HepG2 (cell line): ENCODE measurements around the gene ASB5. TPM values are rescaled to one million over a fixed set of nuclear protein-coding genes. Genes with fewer than 3 reads are reported as not detected.

Experiments used
- ATAC-seq: fragments of 200-7000 bp; cut with Tn5 transposase; 3 replicates; pipeline ENCODE4 v1.9.1; 2020; ENCODE audit warnings: mild to moderate bottlenecking, moderate library complexity
- BruUV-seq: library from RNA; stranded (reverse); fragments of 400-500 nt; replicated peaks from 2 replicates; lab custom pipeline; 2021; lab: Mats Ljungman, UMichigan
- CTCF ChIA-PET: fragments of 300-600 bp; formaldehyde crosslinking; extraction: SDS; loops from one replicate; lab custom pipeline; 2021; ENCODE audit warnings: low total read pairs, inconsistent platforms, low intra/inter-chr PET ratio; lab: Yijun Ruan, JAX
- POLR2A ChIA-PET: fragments of 350-600 bp; sonication (Branson Sonifier 250); formaldehyde crosslinking; loops from one replicate; lab custom pipeline; 2020; ENCODE audit warnings: antibody characterized with exemption, inconsistent platforms; lab: Yijun Ruan, JAX
- DNase-seq: peaks from one replicate; pipeline ENCODE4 v3.0.0-alpha.2; 2015; ENCODE audit warnings: low spot score
- FAIRE-seq: peaks from 3 replicates; lab custom pipeline; 2011; peaks lifted over from hg19 to GRCh38; lab: Jason Lieb, UNC
- H2AFZ ChIP-seq: one replicate; pipeline ENCODE4 v1.6.1; 2011; ENCODE audit warnings: low read length, inconsistent platforms
- H3K27ac ChIP-seq: fragments of 300-600 bp; 3 replicates; pipeline ENCODE4 v1.8.0; 2011; ENCODE audit warnings: mixed run types, mild to moderate bottlenecking, mixed read lengths, low read length, inconsistent platforms; ENCODE audit not compliant: insufficient read depth; ENCODE audit errors: extremely low read length
- H3K27me3 ChIP-seq, 2 experiments: fragments of 200-600 bp in 1 of 2; 2 replicates in 1 of 2; 3 replicates in 1 of 2; pipeline versions ENCODE4 v1.6.0 to v1.8.0; 2011; ENCODE audit warnings: low read length in 2 of 2, mild to moderate bottlenecking in 2 of 2, moderate library complexity in 2 of 2, inconsistent platforms in 1 of 2; ENCODE audit not compliant: insufficient read depth in 2 of 2, control insufficient read depth in 1 of 2
- H3K36me3 ChIP-seq, 2 experiments: fragments of 200-600 bp in 1 of 2; replicated peaks in 1 of 2; 2 replicates in 1 of 2; 3 replicates in 1 of 2; pipeline versions ENCODE4 v1.5.1 to v1.8.0; 2011; ENCODE audit warnings: low read length in 2 of 2, inconsistent platforms in 1 of 2; ENCODE audit not compliant: insufficient read depth in 2 of 2, control insufficient read depth in 1 of 2
- H3K4me1 ChIP-seq: 2 replicates; pipeline ENCODE4 v1.5.1; 2012; ENCODE audit warnings: low read length, inconsistent platforms; ENCODE audit not compliant: insufficient read depth
- H3K4me2 ChIP-seq: 2 replicates; pipeline ENCODE4 v1.6.0; 2011; ENCODE audit warnings: low read depth, low read length, inconsistent platforms
- H3K4me3 ChIP-seq, 3 experiments: fragments of 200-600 bp in 1 of 3; sonication (generic), shearing (Covaris generic) in 1 of 3; replicated peaks in 1 of 3; 2 replicates each; pipeline ENCODE4 v1.5.1; 2011 to 2016; ENCODE audit warnings: low read length in 3 of 3, inconsistent platforms in 2 of 3, low read depth in 2 of 3, mild to moderate bottlenecking in 2 of 3, control low read depth in 1 of 3, mixed read lengths in 1 of 3; ENCODE audit not compliant: insufficient read depth in 1 of 3
- H3K79me2 ChIP-seq: one replicate; pipeline ENCODE4 v1.6.1; 2011; ENCODE audit warnings: low read length, inconsistent platforms; ENCODE audit not compliant: insufficient read depth
- H3K9ac ChIP-seq: 2 replicates; pipeline ENCODE4 v1.6.0; 2011; ENCODE audit warnings: mild to moderate bottlenecking, low read depth, low read length, inconsistent platforms; ENCODE audit not compliant: insufficient read depth
- H3K9me3 ChIP-seq: 2 replicates; pipeline ENCODE4 v1.5.1; 2012; ENCODE audit warnings: mild to moderate bottlenecking, low read length
- H4K20me1 ChIP-seq: 2 replicates; pipeline ENCODE4 v1.6.0; 2011; ENCODE audit warnings: inconsistent platforms, mild to moderate bottlenecking, low read length, moderate library complexity; ENCODE audit not compliant: insufficient read depth
- ARID2 ChIP-seq: sonication (generic); formaldehyde crosslinking; IDR thresholded peaks from 2 replicates; pipeline ENCODE4 v1.8.1; 2022; ENCODE audit warnings: mild to moderate bottlenecking, missing genetic modification reagents, borderline replicate concordance
- BRCA1 ChIP-seq: sonication (generic); formaldehyde crosslinking; IDR thresholded peaks from 2 replicates; pipeline ENCODE4 v1.4.0; 2020; ENCODE audit warnings: missing genetic modification reagents
- GLI4 ChIP-seq: sonication (generic); formaldehyde crosslinking; IDR thresholded peaks from 2 replicates; pipeline ENCODE4 v1.5.1; 2020; ENCODE audit warnings: missing genetic modification reagents, mild to moderate bottlenecking, moderate library complexity, borderline replicate concordance
- JARID2 ChIP-seq: sonication (generic); formaldehyde crosslinking; IDR thresholded peaks from 2 replicates; pipeline ENCODE4 v1.8.1; 2023; ENCODE audit warnings: missing genetic modification reagents, inconsistent platforms; ENCODE audit not compliant: insufficient replicate concordance
- KLF6 ChIP-seq: IDR thresholded peaks from 2 replicates; pipeline ENCODE4 v1.8.0; 2016; ENCODE audit warnings: missing biosample characterization, missing genetic modification reagents
- NFRKB ChIP-seq: fragments of 450-650 bp; IDR thresholded peaks from 2 replicates; pipeline ENCODE4 v1.6.1; 2017
- NR1H2 ChIP-seq: sonication (generic); formaldehyde crosslinking; IDR thresholded peaks from 2 replicates; pipeline ENCODE4 v1.8.1; 2022; ENCODE audit warnings: low read depth, missing genetic modification reagents, borderline replicate concordance
- PCBP2 ChIP-seq: fragments of 200-400 bp; formaldehyde crosslinking; optimal IDR thresholded peaks from 2 replicates; pipeline ENCODE3; 2018; ENCODE audit warnings: low read length, low read depth; ENCODE audit not compliant: poor library complexity, severe bottlenecking
- SRSF4 ChIP-seq: fragments of 200-400 bp; formaldehyde crosslinking; IDR thresholded peaks from one replicate; pipeline ENCODE4 v1.6.1; 2018; ENCODE audit warnings: mild to moderate bottlenecking, low read depth, low read length, moderate library complexity; ENCODE audit not compliant: poor library complexity, severe bottlenecking
- ZBTB21 ChIP-seq: sonication (generic); formaldehyde crosslinking; IDR thresholded peaks from 2 replicates; pipeline ENCODE4 v1.4.0; 2020; ENCODE audit warnings: missing genetic modification reagents
- ZFAT ChIP-seq: sonication (generic); formaldehyde crosslinking; conservative IDR thresholded peaks from 2 replicates; pipeline ENCODE4 v1.8.1; 2023; ENCODE audit warnings: missing genetic modification reagents, inconsistent platforms
- ZNF329 ChIP-seq: sonication (generic); formaldehyde crosslinking; IDR thresholded peaks from 2 replicates; pipeline ENCODE4 v1.9.0; 2021; ENCODE audit warnings: low read depth, mild to moderate bottlenecking, missing genetic modification reagents
- ZNF598 ChIP-seq: sonication (generic); formaldehyde crosslinking; IDR thresholded peaks from 2 replicates; pipeline ENCODE4 v1.5.1; 2020; ENCODE audit warnings: mild to moderate bottlenecking, missing genetic modification reagents, borderline replicate concordance
- ZNF644 ChIP-seq: IDR thresholded peaks from 2 replicates; pipeline ENCODE4 v1.6.1; 2016; ENCODE audit warnings: low read depth
- in situ Hi-C: cut with HindIII; loops from 2 replicates; pipeline ENCODE4 v1.10.0; 2017; ENCODE audit warnings: low pct_unique_long_range_greater_than_20kb; ENCODE audit not compliant: extremely low pct_ligation_motif_present
- intact Hi-C: fragments of 100-400 bp; cut with micrococcal nuclease; formaldehyde crosslinking; loops from one replicate; pipeline ENCODE4 v1.10.0; 2022; ENCODE audit not compliant: unreplicated experiment
- polyA plus RNA-seq, 8 experiments: library from polyadenylated mRNA; depleted of rRNA in 3 of 8; stranded (reverse) in 7 of 8; unstranded in 1 of 8; fragments of >200 nt; fragmentation: Illumina TruSeq in 4 of 8; extraction: Trizol in 4 of 8; gene quantifications; 2 replicates each; pipeline versions ENCODE4 v1.2.1 to v1.2.3, GENCODE V29; 2011 to 2016; ENCODE audit warnings: low read depth in 4 of 8, missing spikeins in 1 of 8, mixed read lengths in 1 of 8; ENCODE audit not compliant: insufficient read depth in 1 of 8
- total RNA-seq, 5 experiments: library from RNA; depleted of rRNA; stranded (reverse); fragments of >200 nt; fragmentation: Illumina TruSeq; extraction: Trizol; gene quantifications; 2 replicates each; pipeline ENCODE4 v1.2.3, GENCODE V29; 2016; ENCODE audit warnings: low read depth in 1 of 5
- TF ChIP-seq, protein P1 (sequence below): IDR thresholded peaks from 2 replicates; pipeline ENCODE4 v1.6.1; 2012; ENCODE audit warnings: inconsistent platforms
- TF ChIP-seq, protein P2 (sequence below): sonication (generic); formaldehyde crosslinking; IDR thresholded peaks from 2 replicates; pipeline ENCODE4; 2020; ENCODE audit warnings: missing genetic modification reagents, mild to moderate bottlenecking, borderline replicate concordance

Gene ASB5
- total and polyA plus RNA-seq, 2 of the 13 experiments (the other 11 are each of a cell fraction or from before 2014, with no cell fraction given), result not detected

DNA sequence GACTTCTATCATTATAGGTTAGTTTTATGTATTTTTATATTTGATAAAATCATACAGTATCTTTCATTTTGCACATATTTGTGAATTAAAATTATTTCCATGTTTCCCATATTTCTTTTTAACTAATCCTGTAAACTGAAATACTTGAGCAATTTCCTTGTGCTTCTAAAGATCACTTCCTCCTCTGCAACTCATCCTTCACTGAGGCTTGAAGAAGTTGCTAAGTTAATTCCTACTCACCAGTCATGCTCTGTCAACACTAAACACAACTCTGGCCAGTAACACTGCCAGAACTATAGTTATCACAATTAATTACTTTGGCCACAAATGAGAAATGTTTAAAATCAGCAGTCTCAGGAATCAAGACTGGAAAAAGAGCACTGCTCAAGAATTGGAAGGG is 80.4 kb downstream of the ASB5 start:
- no peaks in the 10 kb centered on the region for H3K9me3 ChIP-seq
- POLR2A ChIA-PET, result no interaction called here

More for the DNA sequence above, 80.4 kb downstream of the ASB5 start:
- TF ChIP-seq ZFAT (CRISPR knock-in tag) (no peak), JARID2 (CRISPR knock-in tag) (no peak), ZBTB21 (CRISPR knock-in tag) (no peak), BRCA1 (no peak), ARID2 (CRISPR knock-in tag) (no peak), GLI4 (no peak), NR1H2 (CRISPR knock-in tag) (no peak), KLF6 (CRISPR knock-in tag) (no peak), ZNF329 (CRISPR knock-in tag) (no peak), ZNF644 (CRISPR knock-in tag) (no peak), NFRKB (no peak), ZNF598 (CRISPR knock-in tag) (no peak), SRSF4 (no peak), PCBP2 (no peak)
- TF ChIP-seq, protein P1, sequence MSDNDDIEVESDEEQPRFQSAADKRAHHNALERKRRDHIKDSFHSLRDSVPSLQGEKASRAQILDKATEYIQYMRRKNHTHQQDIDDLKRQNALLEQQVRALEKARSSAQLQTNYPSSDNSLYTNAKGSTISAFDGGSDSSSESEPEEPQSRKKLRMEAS, result no peak
- TF ChIP-seq, protein P2, sequence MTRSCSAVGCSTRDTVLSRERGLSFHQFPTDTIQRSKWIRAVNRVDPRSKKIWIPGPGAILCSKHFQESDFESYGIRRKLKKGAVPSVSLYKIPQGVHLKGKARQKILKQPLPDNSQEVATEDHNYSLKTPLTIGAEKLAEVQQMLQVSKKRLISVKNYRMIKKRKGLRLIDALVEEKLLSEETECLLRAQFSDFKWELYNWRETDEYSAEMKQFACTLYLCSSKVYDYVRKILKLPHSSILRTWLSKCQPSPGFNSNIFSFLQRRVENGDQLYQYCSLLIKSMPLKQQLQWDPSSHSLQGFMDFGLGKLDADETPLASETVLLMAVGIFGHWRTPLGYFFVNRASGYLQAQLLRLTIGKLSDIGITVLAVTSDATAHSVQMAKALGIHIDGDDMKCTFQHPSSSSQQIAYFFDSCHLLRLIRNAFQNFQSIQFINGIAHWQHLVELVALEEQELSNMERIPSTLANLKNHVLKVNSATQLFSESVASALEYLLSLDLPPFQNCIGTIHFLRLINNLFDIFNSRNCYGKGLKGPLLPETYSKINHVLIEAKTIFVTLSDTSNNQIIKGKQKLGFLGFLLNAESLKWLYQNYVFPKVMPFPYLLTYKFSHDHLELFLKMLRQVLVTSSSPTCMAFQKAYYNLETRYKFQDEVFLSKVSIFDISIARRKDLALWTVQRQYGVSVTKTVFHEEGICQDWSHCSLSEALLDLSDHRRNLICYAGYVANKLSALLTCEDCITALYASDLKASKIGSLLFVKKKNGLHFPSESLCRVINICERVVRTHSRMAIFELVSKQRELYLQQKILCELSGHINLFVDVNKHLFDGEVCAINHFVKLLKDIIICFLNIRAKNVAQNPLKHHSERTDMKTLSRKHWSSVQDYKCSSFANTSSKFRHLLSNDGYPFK, result no peak
- intact Hi-C loops (no loop called here), in situ Hi-C loops (no loop called here)
- 0 out of 5 replicates have a peak, but pooled peaks cover 0 to 8% of the 10 kb centered on the region in 2 experiments for H3K27me3 ChIP-seq
- no peak overlapping the region for H3K4me2 ChIP-seq
- H3K4me1 ChIP-seq, result no peaks in the 10 kb centered on the region
- ATAC-seq (no peak), FAIRE-seq (no peak), DNase-seq (no peak)
- BruUV-seq, result no TSS peak
- no peaks in the 10 kb centered on the region for H4K20me1 ChIP-seq
- H3K36me3 ChIP-seq, result no peaks in the 10 kb centered on the region
- no peaks in the 10 kb centered on the region for H3K79me2 ChIP-seq
- no peak overlapping the region for H2AFZ ChIP-seq
- CTCF ChIA-PET, result no interaction called here
- no peak overlapping the region for H3K4me3 ChIP-seq
- H3K27ac ChIP-seq, result no peak overlapping the region
- no peak overlapping the region for H3K9ac ChIP-seq
